Left ventricle myocardium superior (tissue), 1 donor: Measurements from ENCODE around the gene CFAP74. TPM values are rescaled to one million over a fixed set of nuclear protein-coding genes. Genes with fewer than 3 reads are reported as not detected.

Experiments used
- ATAC-seq: fragments of 200-7000 bp; cut with Tn5 transposase; one replicate; pipeline ENCODE4 v1.9.1; 2020; ENCODE audit warnings: mild to moderate bottlenecking, moderate library complexity
- DNase-seq: peaks from one replicate; pipeline ENCODE4 v3.0.0-alpha.2; 2020
- intact Hi-C: fragments of 100-400 bp; cut with micrococcal nuclease; formaldehyde crosslinking; loops from one replicate; pipeline ENCODE4 v1.11.0; 2022
- total RNA-seq: library from RNA; stranded (reverse); fragmentation: NEBNext Ultra II Directional; extraction: Animal tissue kit (Norgen Biotek cat#: 25700); gene quantifications from one replicate; pipeline ENCODE4 v1.2.1, GENCODE V29; 2021
- donor health status: DM: no; HTN: yes; CAD: no; lungs with severe emphysema.

The CFAP74 gene
- total RNA-seq, 1 donor from 2014 or later = not detected

GRCh38 chr1:1881727-1882126 lies 121.9 kb downstream of the CFAP74 start:
- intact Hi-C loops = loop anchor here (10.0 kb wide), 1 partner anchor 47 kb away; no protein-coding TSS in a partner anchor
- peak; percentile 36 for ATAC-seq
- no peak for DNase-seq

- ATAC-seq (no peak), DNase-seq (no peak)
Measured at GRCh38 chr1:1880617-1881312, 122.8 kb downstream of the CFAP74 start.

GRCh38 chr1:1879942-1880341 lies 123.6 kb downstream of the CFAP74 start:
- DNase-seq = no peak
- intact Hi-C loops = loop anchor here (10.0 kb wide), 1 partner anchor 45 kb away; no protein-coding TSS in a partner anchor

More at GRCh38 chr1:1880617-1881312, 122.8 kb downstream of the CFAP74 start:
- intact Hi-C loops = loop anchor here (10.0 kb wide), 1 partner anchor 46 kb away; no protein-coding TSS in a partner anchor

GRCh38 chr1:1877865-1878436 lies 125.6 kb downstream of the CFAP74 start:
- DNase-seq = no peak
- intact Hi-C loops = no loop called here
- no peak for ATAC-seq

More at GRCh38 chr1:1879942-1880341, 123.6 kb downstream of the CFAP74 start:
- no peak for ATAC-seq

- ATAC-seq (no peak), DNase-seq (no peak)
- intact Hi-C loops = no loop called here
Measured at GRCh38 chr1:1876335-1876930, 127.2 kb downstream of the CFAP74 start.

GRCh38 chr1:1875932-1876331 lies 127.7 kb downstream of the CFAP74 start:
- ATAC-seq (no peak), DNase-seq (no peak)
- intact Hi-C loops = no loop called here

GRCh38 chr1:1874901-1875300 lies 128.7 kb downstream of the CFAP74 start:
- intact Hi-C loops = no loop called here
- no peak for ATAC-seq
- no peak for DNase-seq

- ATAC-seq = peak; percentile 95
- intact Hi-C loops = no loop called here
- peak; percentile 84 for DNase-seq
Measured at GRCh38 chr1:1873186-1873585, 130.4 kb downstream of the CFAP74 start.

- intact Hi-C loops = no loop called here
- DNase-seq (no peak), ATAC-seq (no peak)
Measured at GRCh38 chr1:1872329-1872994, 131.1 kb downstream of the CFAP74 start.

Other genes with a start within 250 kb of the CFAP74 start
- 24.4 TPM for gene NADK, start 225.3 kb downstream of the CFAP74 start, total RNA-seq
- gene GNB1, start 112.7 kb downstream of the CFAP74 start, total RNA-seq = 172 TPM
- not detected for gene CALML6, start 88.5 kb downstream of the CFAP74 start, total RNA-seq
- gene TMEM52, start 84.5 kb downstream of the CFAP74 start, total RNA-seq = 1.7 TPM
- 0.20 TPM for gene GABRD, start 15.6 kb upstream of the CFAP74 start, total RNA-seq
- gene PRKCZ, start 46.6 kb upstream of the CFAP74 start, total RNA-seq = 20.8 TPM
- 38.4 TPM for gene FAAP20, start 191.0 kb upstream of the CFAP74 start, total RNA-seq
- gene SKI, start 224.5 kb upstream of the CFAP74 start, total RNA-seq = 35.3 TPM